NCI-H2227 (cell line): ENCODE results near the gene CAPN12.
A peak's percentile ranks its signal among the peaks of the same experiment; 100 is the strongest.

Experiments
- DNase-seq: peaks from one replicate; lab custom pipeline; 2025; ENCODE audit not compliant: unreplicated experiment; lab: John Stamatoyannopoulos, UW

The CAPN12 gene

GRCh38 chr19:38697197-38697596, 47.1 kb downstream of the CAPN12 start:
- DNase-seq: no peak

DNA sequence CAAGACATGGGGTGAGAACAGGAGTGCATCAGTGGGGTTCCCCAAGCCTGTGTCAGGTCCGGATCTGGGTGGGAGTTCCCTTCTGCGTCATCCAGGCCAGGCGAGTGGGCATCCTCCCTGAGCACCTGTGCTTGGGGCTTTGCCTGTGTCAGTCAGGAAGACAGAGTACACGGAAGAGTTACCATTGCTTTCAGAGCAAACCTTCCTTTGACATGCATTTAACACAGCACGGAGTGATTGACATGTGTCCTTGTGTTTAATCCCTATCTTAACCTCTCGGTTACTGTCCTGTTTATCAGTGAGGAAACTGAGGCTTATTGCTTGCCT, 47.6 kb downstream of the CAPN12 start:
- no peak for DNase-seq

- no peak for DNase-seq
Measured at GRCh38 chr19:38695832-38696728, 48.2 kb downstream of the CAPN12 start.

DNA sequence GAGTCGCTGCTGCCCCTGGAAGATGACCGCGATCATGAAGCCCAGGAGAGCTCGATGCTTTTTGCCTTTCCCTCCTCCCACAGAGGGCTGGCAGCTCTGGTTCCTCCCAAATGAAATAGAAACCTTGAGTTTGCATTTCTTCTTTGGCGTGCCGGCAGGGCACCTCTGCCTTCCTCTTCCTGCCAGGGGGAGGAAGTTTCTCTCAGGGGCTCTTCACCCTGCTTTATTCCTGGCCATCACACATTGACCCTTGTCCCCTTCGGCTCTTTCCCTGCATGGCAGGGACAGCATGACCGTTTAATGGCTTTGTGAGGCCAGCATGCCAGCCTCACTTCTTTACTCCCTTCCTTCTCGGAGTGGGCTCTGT, 49.0 kb downstream of the CAPN12 start:
- no peak for DNase-seq

DNA sequence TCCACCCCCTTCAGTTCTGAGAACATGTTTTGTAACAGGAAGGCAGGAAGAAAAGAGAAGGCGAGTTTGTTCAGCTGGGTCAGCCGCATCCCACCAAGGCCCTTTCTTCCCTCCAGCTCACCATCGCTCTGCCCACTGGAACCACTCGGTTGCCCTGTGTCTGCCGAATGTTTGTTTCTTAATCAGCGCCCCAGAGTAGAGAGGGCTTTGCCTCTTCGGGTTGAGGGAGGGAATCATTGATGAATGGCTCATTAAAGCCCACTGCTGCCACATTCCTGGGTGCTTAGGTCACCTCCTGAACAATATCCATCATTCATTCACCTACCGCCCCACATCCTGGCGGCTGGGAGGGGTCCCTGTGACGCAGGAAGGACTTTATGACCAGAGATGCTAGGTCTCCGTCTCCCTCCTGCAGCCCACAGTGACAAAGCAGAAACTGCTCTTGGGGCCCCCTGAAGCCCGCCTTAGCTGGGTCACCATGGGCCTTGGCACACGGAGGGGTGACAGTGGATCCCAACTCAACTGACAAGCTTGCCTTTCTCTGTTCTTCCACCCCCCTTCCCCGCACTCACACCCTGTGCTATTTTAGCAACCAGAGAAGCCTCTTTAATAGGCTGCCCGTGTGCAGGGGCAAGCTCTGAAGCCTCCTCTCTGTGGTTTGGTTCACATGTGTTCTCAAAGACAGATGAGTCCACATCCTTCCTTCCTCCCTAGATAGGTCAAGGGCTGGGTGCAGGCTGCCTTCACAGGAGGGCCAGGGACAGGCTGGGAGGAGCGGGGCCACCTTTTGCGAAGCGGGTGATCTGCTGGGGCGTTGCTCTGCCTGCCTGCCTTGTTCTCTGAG, 50.7 kb downstream of the CAPN12 start:
- peak; percentile 66 for DNase-seq

- DNase-seq: no peak
Measured at GRCh38 chr19:38692458-38693379, 51.6 kb downstream of the CAPN12 start.

DNA sequence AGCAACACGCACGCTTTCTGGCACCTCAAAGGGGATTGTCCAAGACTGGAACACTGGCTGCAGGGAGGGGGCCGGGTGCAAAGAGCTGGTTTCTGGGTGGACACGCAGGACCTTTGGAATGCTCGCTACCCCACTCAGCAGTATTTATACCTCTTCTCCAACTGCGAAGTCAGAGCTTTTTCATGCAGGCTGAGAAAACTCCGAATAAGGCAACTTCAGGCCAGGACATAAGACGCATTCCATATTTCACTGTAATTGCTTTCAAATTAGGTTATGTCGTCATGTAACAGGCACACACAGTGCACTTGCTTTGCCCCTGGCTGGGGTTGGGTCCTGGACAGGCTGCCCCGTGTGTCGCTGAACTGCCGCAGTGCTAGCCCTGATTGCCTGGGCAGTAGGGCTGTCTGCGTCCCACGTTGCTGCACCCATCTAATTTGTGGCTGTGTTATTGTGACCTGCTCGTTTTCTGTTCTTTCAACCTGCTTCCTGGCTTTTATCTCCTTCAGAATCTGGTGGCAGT, 52.3 kb downstream of the CAPN12 start:
- DNase-seq: no peak

DNA sequence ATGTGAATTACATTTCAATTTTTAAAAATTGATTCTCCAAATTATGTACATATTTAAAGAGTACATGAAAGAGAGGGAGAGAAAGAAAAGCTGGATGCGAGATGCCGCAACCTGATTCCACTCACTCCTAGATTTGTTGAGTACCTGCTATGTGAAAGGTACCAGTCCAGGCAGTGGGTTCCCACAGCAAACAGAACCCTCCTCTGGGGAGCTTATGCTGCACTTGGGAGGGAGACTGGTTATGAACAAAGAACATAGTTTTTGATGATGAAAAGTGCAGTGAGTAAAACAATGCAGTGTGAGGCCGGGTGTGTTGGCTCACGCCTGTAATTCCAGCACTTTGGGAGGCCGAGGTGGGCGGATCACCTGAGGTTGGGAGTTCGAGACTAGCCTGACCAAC, 53.4 kb downstream of the CAPN12 start:
- no peak for DNase-seq

DNA sequence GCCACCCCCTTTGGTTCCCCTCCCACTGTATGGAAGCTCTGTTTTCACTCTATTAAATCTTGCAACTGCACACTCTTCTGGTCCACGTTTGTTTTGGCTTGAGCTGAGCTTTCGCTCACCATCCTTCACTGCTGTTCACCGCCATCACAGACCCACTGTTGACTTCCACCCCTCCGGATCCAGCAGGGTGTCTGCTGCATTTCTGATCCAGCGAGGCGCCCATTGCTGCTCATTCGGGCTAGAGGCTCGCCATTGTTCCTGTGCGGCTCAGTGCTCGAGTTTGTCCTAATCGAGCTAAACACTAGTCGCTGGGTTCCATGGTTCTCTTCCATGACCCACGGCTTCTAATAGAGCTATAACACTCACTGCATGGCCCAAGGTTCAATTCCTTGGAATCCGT, 54.1 kb downstream of the CAPN12 start:
- DNase-seq: no peak

DNA sequence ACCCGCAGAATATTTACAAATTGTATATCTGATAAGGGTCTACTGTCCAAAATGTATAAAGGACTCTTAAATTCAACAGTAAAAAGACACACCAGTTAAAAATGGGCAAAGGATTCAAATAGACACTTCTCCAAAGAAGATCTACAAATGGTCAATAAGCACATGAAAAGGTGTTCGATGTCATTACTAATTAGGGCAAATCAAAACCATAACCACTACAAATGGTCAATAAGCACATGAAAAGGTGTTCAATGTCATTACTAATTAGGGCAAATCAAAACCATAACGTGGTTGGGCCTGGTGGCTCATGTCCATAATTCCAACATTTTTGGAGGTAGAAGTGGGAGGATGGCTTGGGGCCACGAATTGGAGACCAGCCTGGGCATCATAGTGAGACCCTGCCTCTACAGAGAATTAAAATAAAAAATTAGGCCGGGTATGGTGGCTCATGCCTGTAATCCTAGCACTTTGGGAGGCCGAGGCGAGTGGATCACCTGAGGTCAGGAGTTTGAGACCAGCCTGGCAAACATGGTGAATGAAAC, 56.4 kb downstream of the CAPN12 start:
- DNase-seq: no peak

DNA sequence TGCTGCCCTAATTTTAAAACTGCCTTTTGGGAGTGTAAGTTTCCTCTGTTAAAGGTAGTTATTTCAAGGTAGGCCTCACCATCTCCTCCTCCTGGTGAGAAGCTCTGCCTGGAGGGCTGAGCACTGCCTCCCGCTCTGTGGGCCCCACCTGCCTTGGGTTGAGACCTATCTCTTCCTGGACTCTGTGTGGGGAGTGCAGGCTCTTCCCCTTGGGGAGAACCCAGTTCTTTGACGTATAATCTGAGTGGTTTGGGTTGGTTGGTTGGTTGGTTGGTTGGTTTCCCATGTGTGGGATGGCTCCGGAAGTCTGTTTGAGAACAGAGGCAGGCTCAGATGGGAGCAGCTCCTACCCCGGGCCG, 57.8 kb downstream of the CAPN12 start:
- DNase-seq: no peak

DNA sequence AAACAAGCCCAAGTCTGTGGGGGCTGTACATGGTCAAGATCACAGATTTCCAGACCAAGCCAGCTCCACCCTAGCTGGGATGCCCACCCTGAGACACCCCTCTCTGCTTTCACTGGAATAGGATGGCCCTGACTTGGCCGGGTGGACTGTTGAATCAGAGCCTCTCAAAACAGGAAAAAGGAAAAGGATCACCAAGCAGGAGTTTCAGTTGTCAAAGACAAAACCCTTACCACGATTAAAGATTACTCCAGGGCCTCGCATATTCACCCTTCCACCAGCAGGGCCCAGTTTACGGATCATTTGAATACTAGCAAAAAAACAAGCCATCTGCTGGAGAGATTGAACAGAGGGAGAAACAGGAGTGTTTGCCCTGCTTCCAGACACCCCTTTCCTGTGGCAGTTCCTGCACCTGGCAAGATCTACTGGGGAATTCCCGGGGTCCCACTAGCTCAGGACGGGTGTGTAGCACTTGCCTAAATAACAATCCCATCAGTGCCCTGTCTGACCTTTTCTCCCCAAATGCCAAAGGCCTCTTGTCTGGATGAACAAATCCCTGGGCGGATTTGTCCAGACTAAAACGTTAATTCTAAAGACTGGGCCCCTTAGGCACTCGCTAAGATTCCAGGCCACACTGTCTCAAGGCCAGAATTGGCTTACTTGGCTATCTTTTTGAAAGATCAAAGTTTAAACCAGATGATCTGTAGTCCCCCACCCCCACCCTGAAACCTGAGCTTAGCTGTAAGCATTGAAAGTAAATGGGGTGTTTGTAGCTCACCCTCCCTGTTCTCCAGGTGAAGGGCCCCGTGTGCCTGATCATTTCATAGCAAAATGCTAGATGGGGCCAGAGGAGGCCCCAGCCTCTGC, 58.4 kb downstream of the CAPN12 start:
- DNase-seq: peak; percentile 88

GRCh38 chr19:38684862-38685665, 59.2 kb downstream of the CAPN12 start:
- no peak for DNase-seq

- DNase-seq: peak; percentile 94
Measured at GRCh38 chr19:38684078-38684861, 60.0 kb downstream of the CAPN12 start.

- peak; percentile 85 for DNase-seq
Measured at GRCh38 chr19:38683393-38684077, 60.7 kb downstream of the CAPN12 start.

GRCh38 chr19:38682872-38683392, 61.3 kb downstream of the CAPN12 start:
- DNase-seq: no peak

DNA sequence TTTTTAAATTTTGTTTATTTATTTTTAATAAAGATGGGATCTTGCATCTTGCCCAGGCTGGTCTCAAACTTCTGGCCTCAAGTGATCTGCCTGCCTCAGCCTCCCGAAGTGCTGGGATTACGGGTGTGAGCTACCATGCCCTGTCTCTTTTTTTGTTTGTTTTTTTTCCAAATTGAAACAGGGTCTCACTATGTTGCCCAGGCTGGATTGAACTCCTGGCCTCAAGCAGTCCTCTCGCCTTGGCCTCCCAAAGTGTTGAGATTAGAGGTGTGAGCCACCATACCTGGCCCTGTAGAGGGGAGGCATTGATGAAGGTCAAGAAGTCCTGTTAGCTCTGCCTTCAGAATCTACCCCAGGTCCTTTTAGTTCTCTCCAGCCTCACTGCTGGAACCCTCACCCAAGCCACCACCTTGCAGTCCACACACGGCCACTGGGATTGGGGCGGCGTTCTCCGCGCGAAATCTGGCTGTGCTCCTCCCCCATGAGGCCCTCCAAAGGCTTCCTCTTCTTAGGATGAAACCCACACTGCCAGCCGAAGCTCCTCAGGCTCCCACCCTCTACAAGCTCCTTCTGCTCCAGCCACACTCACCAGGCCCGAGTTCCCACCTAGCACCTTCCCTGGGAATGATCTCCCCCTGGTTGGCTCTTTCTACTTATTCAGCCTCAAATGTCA, 61.9 kb downstream of the CAPN12 start:
- no peak for DNase-seq
